Measurements from ENCODE around the gene SERPINA1. TPM values are rescaled to one million over a fixed set of nuclear protein-coding genes. Genes with fewer than 3 reads are reported as not detected.

SERPINA1 gene
- total and polyA plus RNA-seq, 2 of the 13 experiments (the other 11 are each of a cell fraction or from before 2014, with no cell fraction given), result 3,266 to 11,015 TPM

- TF ChIP-seq E2F1 (CRISPR knock-in tag; IDR thresholded peaks at IDR 0.05), result no peak
- peak; percentile 96 for TF ChIP-seq MIXL1 (CRISPR knock-in tag; IDR thresholded peaks at IDR 0.05)
- TF ChIP-seq ZNF263 (CRISPR knock-in tag; IDR thresholded peaks at IDR 0.05), result 0 out of 2 replicates have a peak, but pooled peaks have one; percentile 23
- peak; percentile 94 for TF ChIP-seq GATAD2A (CRISPR knock-in tag; IDR thresholded peaks at IDR 0.05)
- TF ChIP-seq RAD51 (IDR thresholded peaks at IDR 0.05; ENCODE audit: borderline replicate concordance), result no peak
- peak; percentile 93 for TF ChIP-seq MIER3 (CRISPR knock-in tag; IDR thresholded peaks at IDR 0.05; ENCODE audit: borderline replicate concordance)
- peak; percentile 34; the same call in 1 of the 2 replicates for TF ChIP-seq ZNF335 (CRISPR knock-in tag; IDR thresholded peaks at IDR 0.05)
- TF ChIP-seq FOXA3 (CRISPR knock-in tag; IDR thresholded peaks at IDR 0.05), result peak; percentile 91
- no peak for TF ChIP-seq ZFP41 (CRISPR knock-in tag; IDR thresholded peaks at IDR 0.05; ENCODE audit: borderline replicate concordance)
- no peak for TF ChIP-seq ZNF549 (CRISPR knock-in tag; IDR thresholded peaks at IDR 0.05)
- TF ChIP-seq RNF219 (CRISPR knock-in tag; IDR thresholded peaks at IDR 0.05), result no peak
- peak; percentile 69 for TF ChIP-seq LCORL (IDR thresholded peaks at IDR 0.05)
- peak; percentile 95; the same call in 1 of the 2 replicates for TF ChIP-seq LCORL (CRISPR knock-in tag; IDR thresholded peaks at IDR 0.05)
- TF ChIP-seq, protein P1, sequence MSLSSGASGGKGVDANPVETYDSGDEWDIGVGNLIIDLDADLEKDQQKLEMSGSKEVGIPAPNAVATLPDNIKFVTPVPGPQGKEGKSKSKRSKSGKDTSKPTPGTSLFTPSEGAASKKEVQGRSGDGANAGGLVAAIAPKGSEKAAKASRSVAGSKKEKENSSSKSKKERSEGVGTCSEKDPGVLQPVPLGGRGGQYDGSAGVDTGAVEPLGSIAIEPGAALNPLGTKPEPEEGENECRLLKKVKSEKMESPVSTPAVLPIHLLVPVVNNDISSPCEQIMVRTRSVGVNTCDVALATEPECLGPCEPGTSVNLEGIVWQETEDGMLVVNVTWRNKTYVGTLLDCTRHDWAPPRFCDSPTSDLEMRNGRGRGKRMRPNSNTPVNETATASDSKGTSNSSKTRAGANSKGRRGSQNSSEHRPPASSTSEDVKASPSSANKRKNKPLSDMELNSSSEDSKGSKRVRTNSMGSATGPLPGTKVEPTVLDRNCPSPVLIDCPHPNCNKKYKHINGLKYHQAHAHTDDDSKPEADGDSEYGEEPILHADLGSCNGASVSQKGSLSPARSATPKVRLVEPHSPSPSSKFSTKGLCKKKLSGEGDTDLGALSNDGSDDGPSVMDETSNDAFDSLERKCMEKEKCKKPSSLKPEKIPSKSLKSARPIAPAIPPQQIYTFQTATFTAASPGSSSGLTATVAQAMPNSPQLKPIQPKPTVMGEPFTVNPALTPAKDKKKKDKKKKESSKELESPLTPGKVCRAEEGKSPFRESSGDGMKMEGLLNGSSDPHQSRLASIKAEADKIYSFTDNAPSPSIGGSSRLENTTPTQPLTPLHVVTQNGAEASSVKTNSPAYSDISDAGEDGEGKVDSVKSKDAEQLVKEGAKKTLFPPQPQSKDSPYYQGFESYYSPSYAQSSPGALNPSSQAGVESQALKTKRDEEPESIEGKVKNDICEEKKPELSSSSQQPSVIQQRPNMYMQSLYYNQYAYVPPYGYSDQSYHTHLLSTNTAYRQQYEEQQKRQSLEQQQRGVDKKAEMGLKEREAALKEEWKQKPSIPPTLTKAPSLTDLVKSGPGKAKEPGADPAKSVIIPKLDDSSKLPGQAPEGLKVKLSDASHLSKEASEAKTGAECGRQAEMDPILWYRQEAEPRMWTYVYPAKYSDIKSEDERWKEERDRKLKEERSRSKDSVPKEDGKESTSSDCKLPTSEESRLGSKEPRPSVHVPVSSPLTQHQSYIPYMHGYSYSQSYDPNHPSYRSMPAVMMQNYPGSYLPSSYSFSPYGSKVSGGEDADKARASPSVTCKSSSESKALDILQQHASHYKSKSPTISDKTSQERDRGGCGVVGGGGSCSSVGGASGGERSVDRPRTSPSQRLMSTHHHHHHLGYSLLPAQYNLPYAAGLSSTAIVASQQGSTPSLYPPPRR (CRISPR knock-in tag; IDR thresholded peaks at IDR 0.05; ENCODE audit: borderline replicate concordance), result peak; percentile 98
- TF ChIP-seq, protein P2, sequence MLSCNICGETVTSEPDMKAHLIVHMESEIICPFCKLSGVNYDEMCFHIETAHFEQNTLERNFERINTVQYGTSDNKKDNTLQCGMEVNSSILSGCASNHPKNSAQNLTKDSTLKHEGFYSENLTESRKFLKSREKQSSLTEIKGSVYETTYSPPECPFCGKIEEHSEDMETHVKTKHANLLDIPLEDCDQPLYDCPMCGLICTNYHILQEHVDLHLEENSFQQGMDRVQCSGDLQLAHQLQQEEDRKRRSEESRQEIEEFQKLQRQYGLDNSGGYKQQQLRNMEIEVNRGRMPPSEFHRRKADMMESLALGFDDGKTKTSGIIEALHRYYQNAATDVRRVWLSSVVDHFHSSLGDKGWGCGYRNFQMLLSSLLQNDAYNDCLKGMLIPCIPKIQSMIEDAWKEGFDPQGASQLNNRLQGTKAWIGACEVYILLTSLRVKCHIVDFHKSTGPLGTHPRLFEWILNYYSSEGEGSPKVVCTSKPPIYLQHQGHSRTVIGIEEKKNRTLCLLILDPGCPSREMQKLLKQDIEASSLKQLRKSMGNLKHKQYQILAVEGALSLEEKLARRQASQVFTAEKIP (CRISPR knock-in tag; IDR thresholded peaks at IDR 0.05; ENCODE audit: borderline replicate concordance), result no peak
- TF ChIP-seq YY1 (IDR thresholded peaks at IDR 0.05; ENCODE audit: insufficient read depth, insufficient replicate concordance, low read depth, low read length), result no peak
- no peak for TF ChIP-seq NONO (IDR thresholded peaks at IDR 0.05)
- peak; percentile 78 for TF ChIP-seq NONO (CRISPR knock-in tag; conservative IDR thresholded peaks at IDR 0.05)
- no peak for TF ChIP-seq GRHL1 (CRISPR knock-in tag; conservative IDR thresholded peaks at IDR 0.05)
- no peak for TF ChIP-seq ZNF484 (CRISPR knock-in tag; IDR thresholded peaks at IDR 0.05; ENCODE audit: borderline replicate concordance, low read depth)
Observed at GRCh38 chr14:94340533-94340932, 47.9 kb downstream of the SERPINA1 start (continued).
